ENCODE measurements around the gene ITPR1.
A peak's percentile ranks its signal among the peaks of the same experiment; 100 is the strongest.

ITPR1 gene

DNA sequence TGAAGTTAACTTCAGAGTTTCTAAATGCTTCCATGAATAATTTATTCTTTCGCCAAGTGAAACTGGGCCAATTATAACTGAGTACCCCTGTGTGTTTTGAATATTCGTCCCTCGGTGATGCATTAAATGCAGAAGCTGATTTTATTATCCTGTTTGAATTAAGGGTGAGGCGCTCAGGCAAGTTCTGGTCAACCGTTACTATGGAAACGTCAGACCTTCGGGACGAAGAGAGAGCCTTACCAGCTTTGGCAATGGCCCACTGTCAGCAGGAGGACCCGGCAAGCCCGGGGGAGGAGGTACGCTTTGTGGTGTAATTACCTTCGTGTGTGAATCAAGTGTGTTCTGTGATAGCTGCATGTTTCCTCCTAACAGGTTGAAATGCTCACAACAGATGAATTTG lies 239.8 kb downstream of the ITPR1 start:
- DNase-seq (ENCODE audit: insufficient read length, low spot score) (no peak), FAIRE-seq (no peak)

DNA sequence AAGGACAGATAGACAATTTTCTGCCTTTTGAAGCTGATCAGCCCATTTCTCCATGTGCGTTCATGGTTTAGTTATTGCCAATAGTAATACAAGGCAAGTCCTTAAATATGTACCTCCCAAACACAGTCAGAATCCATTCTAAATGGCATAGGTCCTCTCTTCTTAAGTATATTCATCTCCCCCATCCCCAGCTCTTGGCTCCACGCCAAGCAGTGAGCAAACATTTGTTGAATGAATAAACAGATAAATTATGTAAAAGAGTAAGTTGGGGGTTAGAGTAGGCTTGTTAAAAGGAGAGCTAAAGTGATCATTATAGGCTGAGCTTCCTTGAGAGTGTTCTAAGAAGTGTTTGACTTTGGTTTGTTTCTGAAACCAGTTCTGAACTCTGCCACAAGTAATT lies 241.3 kb downstream of the ITPR1 start:
- FAIRE-seq (no peak), DNase-seq (ENCODE audit: insufficient read length, low spot score) (no peak)
- TF ChIP-seq, protein P1, sequence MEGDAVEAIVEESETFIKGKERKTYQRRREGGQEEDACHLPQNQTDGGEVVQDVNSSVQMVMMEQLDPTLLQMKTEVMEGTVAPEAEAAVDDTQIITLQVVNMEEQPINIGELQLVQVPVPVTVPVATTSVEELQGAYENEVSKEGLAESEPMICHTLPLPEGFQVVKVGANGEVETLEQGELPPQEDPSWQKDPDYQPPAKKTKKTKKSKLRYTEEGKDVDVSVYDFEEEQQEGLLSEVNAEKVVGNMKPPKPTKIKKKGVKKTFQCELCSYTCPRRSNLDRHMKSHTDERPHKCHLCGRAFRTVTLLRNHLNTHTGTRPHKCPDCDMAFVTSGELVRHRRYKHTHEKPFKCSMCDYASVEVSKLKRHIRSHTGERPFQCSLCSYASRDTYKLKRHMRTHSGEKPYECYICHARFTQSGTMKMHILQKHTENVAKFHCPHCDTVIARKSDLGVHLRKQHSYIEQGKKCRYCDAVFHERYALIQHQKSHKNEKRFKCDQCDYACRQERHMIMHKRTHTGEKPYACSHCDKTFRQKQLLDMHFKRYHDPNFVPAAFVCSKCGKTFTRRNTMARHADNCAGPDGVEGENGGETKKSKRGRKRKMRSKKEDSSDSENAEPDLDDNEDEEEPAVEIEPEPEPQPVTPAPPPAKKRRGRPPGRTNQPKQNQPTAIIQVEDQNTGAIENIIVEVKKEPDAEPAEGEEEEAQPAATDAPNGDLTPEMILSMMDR (IDR thresholded peaks at IDR 0.05; ENCODE audit: insufficient read depth, missing control alignments), result no peak

More for the DNA sequence above, 239.8 kb downstream of the ITPR1 start:
- TF ChIP-seq, protein P1 (IDR thresholded peaks at IDR 0.05; ENCODE audit: insufficient read depth, missing control alignments), result no peak

DNA sequence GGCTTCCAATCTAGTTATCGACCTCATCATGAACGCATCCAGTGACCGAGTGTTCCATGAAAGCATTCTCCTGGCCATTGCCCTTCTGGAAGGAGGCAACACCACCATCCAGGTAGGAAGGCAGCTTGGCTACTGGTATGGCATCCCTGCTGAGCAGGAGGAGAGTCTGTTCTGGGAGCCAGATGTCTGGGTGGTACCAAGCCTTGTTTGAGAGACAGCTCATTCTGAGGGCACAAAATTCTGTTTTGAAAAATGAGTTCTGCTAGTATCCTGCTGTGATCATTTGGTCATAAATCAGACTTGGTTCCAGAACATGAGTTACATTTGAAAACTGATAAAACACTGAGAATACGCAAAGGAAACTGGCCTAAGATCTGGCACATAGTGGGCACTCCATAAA lies 242.1 kb downstream of the ITPR1 start:
- DNase-seq (ENCODE audit: insufficient read length, low spot score) (no peak), FAIRE-seq (peak; percentile 38)
- TF ChIP-seq, protein P1 (IDR thresholded peaks at IDR 0.05; ENCODE audit: insufficient read depth, missing control alignments), result no peak

DNA sequence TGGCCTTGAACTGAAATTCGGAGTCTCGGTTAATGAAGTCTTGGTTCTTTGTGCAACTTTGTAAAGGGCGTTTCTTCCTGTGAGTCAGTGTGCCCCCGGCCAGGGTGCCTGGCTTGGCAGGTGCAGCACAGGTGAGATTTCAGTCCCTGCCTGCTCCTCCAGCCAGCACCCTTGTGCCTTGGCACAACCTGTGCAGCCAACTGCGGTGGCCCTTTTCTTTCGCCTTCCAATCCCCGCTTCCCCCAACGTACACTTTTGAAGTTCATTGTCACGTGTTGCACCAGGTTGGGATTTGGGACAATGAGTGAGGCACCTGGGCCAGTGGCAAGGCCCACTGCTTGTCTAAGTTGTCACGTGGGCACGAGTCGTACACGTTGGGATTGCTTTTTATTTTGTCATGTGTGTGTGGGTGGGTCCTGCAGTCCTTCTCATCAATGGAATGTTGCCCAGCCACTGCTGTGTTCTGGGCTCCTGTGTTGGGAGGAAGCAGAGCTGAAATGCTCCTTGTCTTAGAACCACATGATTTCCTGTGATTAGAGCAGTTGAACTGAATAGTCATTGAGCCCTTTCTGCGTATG lies 243.2 kb downstream of the ITPR1 start:
- TF ChIP-seq, protein P1 (IDR thresholded peaks at IDR 0.05; ENCODE audit: insufficient read depth, missing control alignments), result no peak
- FAIRE-seq (no peak), DNase-seq (ENCODE audit: insufficient read length, low spot score) (no peak)

DNA sequence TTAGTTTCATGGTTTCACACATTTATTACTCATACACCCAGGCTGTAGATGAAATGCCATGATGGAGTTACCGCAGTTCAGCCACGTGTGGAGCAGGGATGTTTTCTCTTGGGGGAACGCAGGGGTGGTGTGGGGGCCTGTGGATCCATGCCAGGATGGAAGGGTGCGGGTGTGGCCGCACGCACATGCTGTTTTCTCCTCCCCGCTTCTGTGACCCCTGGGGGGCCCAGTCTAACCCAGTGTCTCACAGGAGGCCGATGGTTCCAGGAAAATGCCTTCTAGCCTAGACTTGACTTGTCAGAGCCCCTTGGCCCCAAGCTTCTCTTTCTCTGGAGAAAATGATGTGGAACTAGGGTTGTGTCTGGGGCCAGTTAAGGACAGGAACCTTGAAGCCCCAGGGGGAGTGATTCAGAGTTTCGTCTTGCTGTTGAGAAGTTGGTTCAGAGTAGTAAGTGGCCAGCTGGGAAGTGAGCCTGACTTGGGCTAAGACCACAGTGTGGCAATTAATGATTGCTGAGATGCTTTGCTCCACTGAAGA lies 245.7 kb downstream of the ITPR1 start:
- FAIRE-seq (no peak), DNase-seq (ENCODE audit: insufficient read length, low spot score) (no peak)
- TF ChIP-seq, protein P1 (IDR thresholded peaks at IDR 0.05; ENCODE audit: insufficient read depth, missing control alignments), result no peak

DNA sequence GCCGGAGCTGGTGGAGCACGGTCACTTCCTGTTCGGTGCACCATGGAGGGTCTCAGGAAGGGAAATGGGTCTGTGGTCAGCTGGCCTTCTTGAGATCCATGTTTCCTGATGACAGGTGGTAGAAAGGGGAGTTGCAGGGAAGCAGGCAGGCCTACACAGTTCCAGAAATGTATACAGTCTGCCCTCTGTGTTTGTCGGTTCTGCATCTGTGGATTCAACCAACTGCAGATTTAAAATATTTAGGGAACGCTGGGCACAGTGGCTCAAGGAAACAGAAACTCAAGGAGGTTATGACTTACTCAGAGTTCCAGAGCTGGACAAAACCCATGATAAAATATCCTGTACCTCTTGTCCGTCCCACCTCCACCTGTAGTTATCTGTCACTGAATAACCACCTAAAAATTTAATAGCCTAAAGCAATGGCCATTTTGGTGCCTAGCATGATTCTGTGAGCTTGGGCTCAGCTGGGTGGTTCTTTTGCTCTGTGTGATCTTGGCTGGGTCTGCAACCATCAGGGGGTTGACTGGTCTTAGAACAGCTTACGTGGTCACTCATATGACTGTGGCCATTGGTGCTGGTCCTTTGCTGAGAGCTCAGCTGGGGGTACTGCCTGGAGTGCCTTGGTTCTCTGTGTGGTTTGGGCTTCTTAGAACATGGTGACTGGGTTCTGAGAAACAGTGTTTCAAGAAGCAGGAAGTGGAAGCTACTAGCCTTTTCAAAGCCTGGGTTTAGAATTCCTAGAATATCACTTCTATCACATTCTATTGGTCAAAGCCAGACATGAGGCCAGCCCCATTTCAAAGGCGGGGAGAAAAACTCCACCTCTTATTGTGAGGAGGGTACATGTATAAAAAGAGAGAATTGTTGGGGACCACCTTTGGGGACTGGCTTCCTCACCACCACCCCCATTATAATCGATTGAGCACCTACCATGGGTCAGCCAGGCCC lies 246.4 kb downstream of the ITPR1 start:
- no peak for FAIRE-seq
- TF ChIP-seq, protein P1 (IDR thresholded peaks at IDR 0.05; ENCODE audit: insufficient read depth, missing control alignments), result no peak
- no peak for DNase-seq (ENCODE audit: insufficient read length, low spot score)

Data from D721Med (cell line).